Stimulated activated naive CD8-positive, alpha-beta T cell treated with anti-CD3 and anti-CD28 coated beads, Interleukin-15, Interleukin-2, amounts not matched to agents 100 U/mL and 50 U/mL, for 24 hours (primary cell): ENCODE measurements around the gene CRAT.
A peak's percentile ranks its signal among the peaks of the same experiment; 100 is the strongest.

Experiments used
- ATAC-seq: fragments of 150-1000 bp; cut with Tn5 transposase; one replicate; pipeline ENCODE4 v1.10.0; 2021
- DNase-seq: peaks from one replicate; pipeline ENCODE4 v3.0.0; 2021

CRAT gene

GRCh38 chr9:129110740-129111527 lies at the start of gene CRAT, which contains the start of gene PTPA:
Gene CRAT, minus strand, starts transcription at chr9:129110793. Its CDS starts 284 bp downstream, at chr9:129110509.
Gene PTPA, plus strand, starts transcription at chr9:129111415. Its CDS starts 186 bp downstream, at chr9:129111601.
- ATAC-seq = peak; percentile 90
- DNase-seq = peak; percentile 98

- DNase-seq (no peak), ATAC-seq (no peak)
These were observed 45.6 kb upstream of the CRAT start for GRCh38 chr9:129156163-129156562.

- ATAC-seq (no peak), DNase-seq (no peak)
These were observed 44.4 kb upstream of the CRAT start for GRCh38 chr9:129154866-129155477.

GRCh38 chr9:129151469-129151868 lies 40.9 kb upstream of the CRAT start:
- DNase-seq (no peak), ATAC-seq (no peak)

- DNase-seq = no peak
- no peak for ATAC-seq
These were observed 40.1 kb upstream of the CRAT start for GRCh38 chr9:129150672-129151211.

GRCh38 chr9:129150122-129150521 lies 39.5 kb upstream of the CRAT start:
- DNase-seq (no peak), ATAC-seq (no peak)

GRCh38 chr9:129149442-129149841 lies 38.8 kb upstream of the CRAT start:
- ATAC-seq = no peak
- no peak for DNase-seq

GRCh38 chr9:129148463-129149204 lies 38.0 kb upstream of the CRAT start:
- no peak for ATAC-seq
- DNase-seq = no peak

GRCh38 chr9:129146441-129146941 lies 35.9 kb upstream of the CRAT start:
- ATAC-seq (no peak), DNase-seq (no peak)

GRCh38 chr9:129145841-129146292 lies 35.3 kb upstream of the CRAT start:
- DNase-seq (no peak), ATAC-seq (no peak)

GRCh38 chr9:129145316-129145715 lies 34.7 kb upstream of the CRAT start:
- no peak for DNase-seq
- no peak for ATAC-seq

- DNase-seq (peak; percentile 84), ATAC-seq (peak; percentile 20)
These were observed 32.7 kb upstream of the CRAT start for GRCh38 chr9:129143031-129143927.

GRCh38 chr9:129142138-129142935 lies 31.7 kb upstream of the CRAT start:
- no peak for DNase-seq
- no peak for ATAC-seq

GRCh38 chr9:129141066-129142041 lies 30.8 kb upstream of the CRAT start:
- DNase-seq (peak; percentile 48), ATAC-seq (no peak)

- peak; percentile 46 for DNase-seq
- peak; percentile 7 for ATAC-seq
These were observed 29.9 kb upstream of the CRAT start for GRCh38 chr9:129140397-129141065.

GRCh38 chr9:129139993-129140396 lies 29.4 kb upstream of the CRAT start:
- DNase-seq = peak; percentile 83
- ATAC-seq = peak; percentile 88

GRCh38 chr9:129139233-129139992 lies 28.8 kb upstream of the CRAT start:
- DNase-seq (peak; percentile 79), ATAC-seq (peak; percentile 47)
